ENCODE data around the gene TAS1R1. TPM values are rescaled to one million over a fixed set of nuclear protein-coding genes. Genes with fewer than 3 reads are reported as not detected.
A peak's percentile ranks its signal among the peaks of the same experiment; 100 is the strongest.

The TAS1R1 gene
- total RNA-seq, 2 experiments from 2014 or later: not detected

DNA sequence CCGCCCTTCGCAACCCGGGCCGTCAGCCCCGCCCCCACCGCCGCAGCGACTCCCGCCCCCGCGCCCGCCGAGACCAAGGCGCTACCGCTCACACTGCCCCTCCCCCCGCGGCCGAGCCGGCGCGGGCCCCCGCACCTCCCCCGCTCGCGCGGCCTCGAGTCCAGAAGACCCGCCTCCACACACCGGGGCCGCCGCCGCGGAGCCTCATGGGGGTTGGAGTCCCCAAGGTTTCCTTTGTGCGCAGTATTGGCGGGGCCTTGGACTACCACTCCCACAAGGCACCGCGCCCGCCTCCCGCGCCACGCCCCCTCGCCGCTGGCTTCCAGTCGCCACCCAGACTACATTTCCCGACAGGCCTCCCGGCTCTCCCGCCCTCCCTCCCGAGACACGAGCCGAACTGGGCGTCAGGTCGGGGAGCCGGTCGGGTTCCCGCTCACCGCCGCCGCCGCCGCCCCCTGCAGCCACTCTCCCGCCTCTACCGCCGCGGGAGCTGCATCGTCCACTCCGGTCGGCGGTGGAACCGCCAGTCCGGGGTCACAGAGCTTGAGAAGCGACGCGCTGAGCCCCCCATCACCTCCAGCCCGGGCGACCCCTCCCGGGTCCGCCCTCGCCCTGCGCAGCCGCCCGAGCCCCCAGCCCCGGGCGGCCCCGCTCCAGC is 58.4 kb downstream of the TAS1R1 start, which contains the start of gene PHF13:
Gene PHF13 (plus strand): TSS at position 371 of the 658 bp plus-strand sequence. CDS start 336 bp downstream, outside the sequence.
- H3K9me3 Mint-ChIP-seq: no peaks in the 10 kb centered on the region
- ChIA-PET POLR2A (interaction anchor here (0.6 kb wide), 1 partner anchor 147 kb away, joined by 3 read pairs; no protein-coding TSS in a partner anchor), CTCF (interaction anchor here (0.6 to 2.2 kb wide), 2 partner anchors 11 kb away, joined by 3 to 10 read pairs; partner anchors contain the start of genes KLHL21 and THAP3)
- H3K36me3 Mint-ChIP-seq (ENCODE audit: low read depth): peaks cover 9% of the 10 kb centered on the region
- DNase-seq: peak; percentile 99
- H3K4me1 Mint-ChIP-seq: peaks cover 26% of the 10 kb centered on the region
- peak within 1 kb of the TSS; percentile 92 for H3K4me3 Mint-ChIP-seq
- peaks cover 7% of the 10 kb centered on the region for H3K27me3 Mint-ChIP-seq
- H3K27ac Mint-ChIP-seq: peak within 1 kb of the TSS; percentile 90

DNA sequence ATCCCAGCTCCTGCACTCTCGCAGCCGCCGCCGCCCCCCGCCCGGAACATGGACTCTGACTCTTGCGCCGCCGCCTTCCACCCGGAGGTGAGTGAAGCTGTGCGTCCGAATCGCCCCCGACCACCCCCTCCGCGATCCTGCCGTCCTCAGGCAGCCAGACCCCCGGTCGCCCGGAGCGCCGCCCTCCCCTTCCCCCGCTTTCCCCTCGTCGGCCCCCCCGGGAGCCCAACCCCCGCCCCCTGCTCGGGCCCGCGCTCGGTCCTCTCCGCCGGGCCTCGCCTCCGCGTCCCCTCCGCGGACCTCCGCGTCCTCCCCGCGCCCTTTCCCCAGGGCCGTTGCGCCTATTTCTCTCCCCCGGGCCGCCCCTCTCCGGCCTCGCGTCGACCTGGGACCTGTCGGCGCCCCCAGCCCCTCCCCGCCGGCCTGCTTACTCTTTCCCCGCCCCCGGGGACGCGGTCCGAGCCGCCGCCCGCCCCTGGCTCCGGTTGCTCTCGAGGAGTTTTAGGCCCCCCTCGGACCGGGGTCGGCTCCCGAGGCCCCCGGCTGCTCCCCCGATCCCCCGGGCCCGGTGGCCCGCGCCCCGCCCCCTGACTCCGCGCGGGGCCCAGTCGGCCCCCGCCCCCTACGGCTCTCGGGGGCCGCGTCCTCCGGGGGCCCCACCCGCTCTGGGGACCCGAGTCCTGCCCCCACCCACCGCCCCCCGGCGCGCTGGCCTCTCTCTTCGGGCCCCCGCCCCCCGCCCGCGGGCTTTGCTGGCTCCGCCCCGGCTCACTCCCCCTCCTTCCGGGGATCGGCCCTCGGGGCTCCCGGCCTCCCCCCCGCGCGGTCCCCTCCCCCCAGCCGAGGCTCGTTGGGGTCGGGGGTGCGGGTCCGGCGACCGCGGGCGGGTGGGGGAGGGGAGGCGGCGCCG is 59.2 kb downstream of the TAS1R1 start:
- peak; percentile 57 for DNase-seq
- ChIA-PET CTCF (interaction anchor here (0.6 kb wide), 1 partner anchor 11 kb away, joined by 3 read pairs; the partner anchor contains the start of gene THAP3), POLR2A (no interaction called here)
- Mint-ChIP-seq H3K9me3 (no peaks in the 10 kb centered on the region), H3K36me3 (ENCODE audit: low read depth) (peaks cover 9% of the 10 kb centered on the region), H3K4me3 (peak overlapping the region; percentile 81), H3K27me3 (peaks cover 7% of the 10 kb centered on the region), H3K4me1 (peaks cover 26% of the 10 kb centered on the region), H3K27ac (peak overlapping the region; percentile 73)

DNA sequence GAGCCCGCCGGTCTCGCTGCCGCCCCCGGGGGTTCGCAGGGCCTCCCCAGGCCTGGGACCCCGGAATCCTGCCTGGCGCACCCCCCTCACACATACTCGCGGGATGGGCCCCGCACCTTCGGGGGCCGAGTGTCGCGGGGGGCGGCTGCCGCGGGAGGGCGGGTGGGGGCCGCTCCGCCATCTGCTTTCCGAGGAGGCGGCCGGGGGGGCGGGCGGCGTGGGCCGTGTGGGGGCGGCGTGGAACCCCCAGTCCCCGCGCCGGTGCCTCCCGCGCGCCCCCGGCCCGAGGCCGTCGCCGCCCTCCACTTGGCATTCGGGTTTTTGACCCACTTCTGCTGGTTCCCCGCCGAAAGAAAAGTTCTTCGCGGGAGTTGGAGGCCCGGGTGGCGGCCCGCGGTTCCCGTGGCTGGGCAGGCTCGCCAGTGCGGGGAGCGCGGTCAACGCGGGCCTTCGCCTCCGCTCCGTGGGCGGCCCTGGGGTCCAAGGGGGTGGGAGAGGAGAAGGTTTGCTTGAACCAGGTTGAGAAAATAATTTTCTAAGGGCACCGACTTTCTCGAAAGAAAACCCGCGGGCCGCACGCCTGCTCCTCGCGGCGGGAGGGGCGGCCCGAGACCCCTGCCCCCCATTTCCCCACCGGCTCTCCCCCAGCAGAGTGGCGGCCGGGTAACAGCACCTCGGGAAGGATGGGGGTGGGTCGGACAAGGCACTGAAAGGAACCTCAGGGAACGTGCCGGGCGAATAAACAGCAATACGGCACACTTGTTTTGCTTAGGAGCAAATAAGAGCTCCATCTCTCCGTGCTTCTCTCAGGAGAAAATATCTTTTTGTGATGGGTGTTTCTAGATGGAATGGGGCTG is 60.0 kb downstream of the TAS1R1 start:
- Mint-ChIP-seq H3K27ac (peak overlapping the region; percentile 77), H3K27me3 (peaks cover 7% of the 10 kb centered on the region), H3K4me3 (peak overlapping the region; percentile 73), H3K4me1 (peaks cover 22% of the 10 kb centered on the region), H3K36me3 (ENCODE audit: low read depth) (peaks cover 13% of the 10 kb centered on the region), H3K9me3 (no peaks in the 10 kb centered on the region)
- POLR2A ChIA-PET: interaction anchor here (0.6 kb wide), 1 partner anchor 9 kb away, joined by 4 read pairs; no protein-coding TSS in a partner anchor
- peak; percentile 13 for DNase-seq
- CTCF ChIA-PET: interaction anchor here (0.9 to 1.0 kb wide), 2 partner anchors 8 to 10 kb away, joined by 3 read pairs; no protein-coding TSS in a partner anchor

DNA sequence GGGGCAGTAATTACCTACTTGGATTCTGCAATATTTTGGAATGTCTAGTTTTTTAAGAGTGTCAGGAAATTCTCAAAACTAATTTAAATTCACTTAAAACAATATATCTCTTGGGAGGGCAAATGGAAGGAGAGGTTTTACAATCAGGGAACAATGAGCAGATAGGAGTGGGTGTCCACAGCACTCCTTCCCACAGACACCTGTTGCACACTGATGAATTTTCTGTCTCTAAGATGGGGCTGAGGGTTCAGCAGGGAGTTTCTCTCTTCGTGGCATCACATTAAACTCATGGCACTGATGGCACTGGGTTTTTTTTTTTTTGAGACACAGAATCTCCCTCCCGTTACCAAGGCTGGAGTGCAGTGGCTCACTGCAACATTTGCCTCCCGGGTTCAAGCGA is 63.9 kb downstream of the TAS1R1 start:
- ChIA-PET POLR2A (no interaction called here), CTCF (interaction anchor here (0.7 to 1.4 kb wide), 2 partner anchors 17 to 1225 kb away, joined by 3 to 4 read pairs; no protein-coding TSS in a partner anchor)
- peaks cover 11% of the 10 kb centered on the region for H3K4me1 Mint-ChIP-seq
- H3K27me3 Mint-ChIP-seq: peaks cover 2% of the 10 kb centered on the region
- no peaks in the 10 kb centered on the region for H3K9me3 Mint-ChIP-seq
- no peak overlapping the region for H3K27ac Mint-ChIP-seq
- DNase-seq: no peak
- peaks cover 24% of the 10 kb centered on the region for H3K36me3 Mint-ChIP-seq (ENCODE audit: low read depth)
- H3K4me3 Mint-ChIP-seq: no peak overlapping the region

DNA sequence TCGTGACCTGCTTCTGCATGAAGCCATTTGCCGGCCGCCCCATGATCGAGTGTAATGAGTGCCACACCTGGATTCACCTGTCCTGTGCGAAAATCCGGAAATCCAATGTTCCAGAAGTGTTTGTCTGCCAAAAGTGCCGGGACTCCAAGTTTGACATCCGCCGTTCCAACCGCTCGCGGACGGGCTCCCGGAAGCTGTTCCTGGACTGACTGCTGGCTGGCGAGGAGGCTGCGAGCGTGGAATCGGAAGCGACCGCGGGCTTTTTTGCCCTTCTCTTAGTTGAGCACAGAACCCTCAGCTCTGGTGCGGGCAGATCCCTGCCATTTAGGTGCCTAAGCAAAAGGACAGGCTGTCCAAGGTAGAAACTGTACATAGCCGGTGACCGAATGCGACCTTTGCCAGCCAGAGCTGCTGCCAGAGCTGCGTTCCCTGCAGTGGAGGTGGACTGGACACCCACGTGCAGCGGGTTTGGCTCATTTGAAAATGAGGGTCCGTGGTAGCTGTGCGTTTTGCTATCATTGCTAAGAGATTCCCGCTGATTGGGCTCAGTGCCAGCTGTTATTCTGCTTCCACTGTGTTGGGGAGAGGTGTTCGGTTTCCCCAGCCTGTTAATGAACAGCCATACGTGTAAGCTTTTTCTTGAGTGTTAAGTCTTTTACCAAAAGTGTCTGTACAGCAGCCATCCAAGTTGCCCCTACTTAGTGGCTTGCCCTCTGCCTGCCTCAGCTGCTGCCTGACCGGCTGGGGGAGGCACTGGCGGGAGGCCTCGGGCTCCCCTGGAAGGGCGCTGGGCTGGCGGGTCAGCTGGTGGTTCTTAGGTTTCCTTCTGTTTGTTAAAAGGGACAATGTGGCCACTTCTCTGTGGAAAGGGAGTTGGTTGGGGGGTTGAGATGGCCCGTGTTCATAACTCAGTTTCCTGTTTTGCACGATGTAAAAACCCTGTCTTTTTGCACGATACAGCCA is 66.6 kb downstream of the TAS1R1 start:
- H3K27me3 Mint-ChIP-seq: no peaks in the 10 kb centered on the region
- ChIA-PET POLR2A (no interaction called here), CTCF (interaction anchor here (1.0 to 1.7 kb wide), 2 partner anchors 20 to 67 kb away, joined by 3 to 6 read pairs; partner anchors contain the start of gene NOL9)
- H3K4me1 Mint-ChIP-seq: peaks cover 18% of the 10 kb centered on the region
- H3K27ac Mint-ChIP-seq: no peak overlapping the region
- no peak for DNase-seq
- peaks cover 24% of the 10 kb centered on the region for H3K36me3 Mint-ChIP-seq (ENCODE audit: low read depth)
- no peak overlapping the region for H3K4me3 Mint-ChIP-seq
- no peaks in the 10 kb centered on the region for H3K9me3 Mint-ChIP-seq

DNA sequence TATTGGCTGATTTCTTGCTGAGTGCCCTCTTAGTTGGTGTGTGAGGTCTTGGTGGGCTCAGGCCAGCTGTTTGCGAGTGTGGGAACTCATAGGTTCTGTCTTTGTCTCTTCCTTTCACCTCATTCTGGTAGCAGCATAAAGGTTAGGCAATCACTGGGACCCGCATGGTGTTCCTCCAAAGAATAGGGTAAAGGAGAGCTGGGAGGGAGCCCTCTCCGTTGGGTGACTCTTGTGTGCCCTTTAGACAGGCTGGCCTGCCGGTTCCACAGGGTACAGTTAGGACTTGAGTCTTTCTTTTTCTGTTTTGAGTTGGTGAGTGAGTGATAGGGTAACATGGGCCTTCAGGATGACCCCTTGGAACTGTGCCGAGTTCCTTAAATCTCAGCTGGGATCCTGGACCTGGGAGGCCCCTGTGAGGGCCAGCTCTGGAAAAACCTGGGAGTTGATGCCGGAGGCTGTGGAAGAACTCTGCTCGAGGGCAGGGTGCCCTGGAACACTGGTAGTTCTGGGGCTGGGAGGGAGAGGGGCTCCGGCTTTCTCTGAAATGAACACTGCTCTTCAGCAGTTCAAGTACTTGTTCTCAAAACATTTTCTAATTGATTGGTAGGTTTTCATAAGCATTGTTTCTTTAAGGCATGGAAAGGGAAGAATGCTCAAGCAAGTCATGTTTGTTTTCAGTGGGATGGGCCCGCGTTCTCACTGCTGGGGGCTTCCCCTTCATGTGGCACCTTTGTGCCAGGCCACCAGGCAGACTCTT is 67.5 kb downstream of the TAS1R1 start:
- no peaks in the 10 kb centered on the region for H3K27me3 Mint-ChIP-seq
- no peaks in the 10 kb centered on the region for H3K9me3 Mint-ChIP-seq
- no peak overlapping the region for H3K4me3 Mint-ChIP-seq
- POLR2A ChIA-PET: no interaction called here
- H3K27ac Mint-ChIP-seq: no peak overlapping the region
- CTCF ChIA-PET: interaction anchor here (0.5 to 1.7 kb wide), 3 partner anchors 21 to 145 kb away, joined by 3 to 6 read pairs (median 3); partner anchors contain the start of gene NOL9
- H3K36me3 Mint-ChIP-seq (ENCODE audit: low read depth): peaks cover 24% of the 10 kb centered on the region
- peaks cover 25% of the 10 kb centered on the region for H3K4me1 Mint-ChIP-seq
- DNase-seq: no peak

DNA sequence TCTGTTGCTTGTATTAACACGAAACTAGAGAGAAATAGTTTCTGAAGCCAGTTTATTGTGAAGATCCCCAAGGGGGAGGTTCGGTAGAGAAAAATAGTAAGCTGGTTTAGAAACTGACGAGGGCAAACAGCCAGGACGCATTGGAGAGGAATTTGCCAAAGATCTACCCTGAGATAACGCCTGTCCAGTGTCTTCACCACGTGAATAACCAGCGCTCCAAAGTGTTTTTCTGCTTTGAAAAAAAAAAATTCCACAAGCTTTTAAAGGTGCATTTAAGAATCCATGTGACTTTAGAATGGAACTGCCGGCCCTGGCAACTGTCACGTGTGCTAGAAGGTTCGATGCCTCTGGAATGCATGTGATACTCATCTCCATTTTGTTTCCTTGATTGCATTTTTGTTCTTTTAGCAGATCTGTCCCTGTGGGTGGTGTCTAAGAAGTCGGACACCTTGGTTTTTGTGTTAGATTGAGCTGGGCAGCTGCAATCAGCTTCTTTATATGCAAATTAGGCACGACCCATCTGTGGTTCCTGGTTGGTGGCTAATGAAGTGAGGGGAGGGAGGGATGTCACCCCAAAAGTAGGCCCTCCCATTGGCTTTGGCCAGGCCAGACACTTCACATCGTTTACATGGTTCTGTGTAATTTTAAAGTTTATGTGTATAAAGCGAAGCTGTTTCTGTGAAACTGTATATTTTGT is 68.3 kb downstream of the TAS1R1 start:
- H3K36me3 Mint-ChIP-seq (ENCODE audit: low read depth): peaks cover 28% of the 10 kb centered on the region
- H3K27me3 Mint-ChIP-seq: no peaks in the 10 kb centered on the region
- peaks cover 31% of the 10 kb centered on the region for H3K4me1 Mint-ChIP-seq
- no peak for DNase-seq
- H3K4me3 Mint-ChIP-seq: no peak overlapping the region
- no peak overlapping the region for H3K27ac Mint-ChIP-seq
- no peaks in the 10 kb centered on the region for H3K9me3 Mint-ChIP-seq
- CTCF ChIA-PET: interaction anchor here (0.5 to 1.0 kb wide), 4 partner anchors 12 to 146 kb away, joined by 3 read pairs; no protein-coding TSS in a partner anchor
- POLR2A ChIA-PET: interaction anchor here (0.6 kb wide), 1 partner anchor 9 kb away, joined by 3 read pairs; no protein-coding TSS in a partner anchor

DNA sequence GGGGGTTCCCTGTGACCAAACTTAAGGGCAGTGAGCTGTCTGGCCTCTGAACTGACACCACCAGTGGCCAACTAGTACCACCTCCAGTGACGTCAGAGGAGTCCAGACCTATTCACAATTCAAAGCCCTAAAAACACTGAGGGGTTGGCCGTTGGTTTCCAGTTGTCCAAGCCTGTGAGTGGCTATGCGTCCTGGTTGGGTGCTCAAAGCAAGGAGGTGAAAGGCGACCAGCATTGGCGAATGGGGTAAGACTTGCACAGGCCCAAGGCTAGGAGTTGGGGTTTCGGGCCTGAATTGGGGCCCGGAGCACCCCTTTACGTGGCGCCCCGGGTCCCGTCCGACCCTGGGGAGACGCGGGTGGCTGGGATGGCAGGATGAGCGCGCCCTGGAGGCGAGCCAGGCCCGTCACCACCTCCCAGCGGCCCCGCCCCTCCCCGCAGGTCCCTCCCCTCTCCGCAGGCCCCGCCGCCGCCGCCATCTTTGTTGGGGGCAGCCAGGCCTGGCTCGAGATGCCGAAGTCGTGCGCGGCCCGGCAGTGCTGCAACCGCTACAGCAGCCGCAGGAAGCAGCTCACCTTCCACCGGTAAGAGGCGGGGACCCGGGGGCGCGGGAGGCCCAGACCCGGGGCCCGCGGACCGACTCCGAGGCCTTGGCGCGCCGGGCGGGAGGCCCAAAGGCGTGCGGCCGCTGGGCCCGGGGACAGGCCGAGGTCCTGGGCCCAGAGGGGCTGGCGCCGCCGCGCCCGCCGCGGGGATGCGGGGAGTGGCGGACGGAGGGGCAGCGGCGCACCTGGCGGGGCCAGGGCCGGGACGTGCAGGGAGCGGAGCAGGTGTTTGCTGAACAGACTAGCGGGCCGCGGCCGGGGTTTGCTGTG is 69.8 kb downstream of the TAS1R1 start, which contains the start of gene THAP3:
Gene THAP3 (plus strand): TSS at position 159 of the 874 bp plus-strand sequence. CDS start 351 bp downstream, at position 510.
- Mint-ChIP-seq H3K4me1 (peaks cover 32% of the 10 kb centered on the region), H3K36me3 (ENCODE audit: low read depth) (peaks cover 34% of the 10 kb centered on the region), H3K27ac (peak within 1 kb of the TSS; percentile 87), H3K4me3 (peak within 1 kb of the TSS; percentile 90), H3K27me3 (no peaks in the 10 kb centered on the region), H3K9me3 (no peaks in the 10 kb centered on the region)
- ChIA-PET CTCF (interaction anchor here (1.5 kb wide), 1 partner anchor 11 kb away, joined by 3 read pairs; no protein-coding TSS in a partner anchor), POLR2A (interaction anchor here (0.6 to 0.7 kb wide), 2 partner anchors 10 to 76 kb away, joined by 4 to 5 read pairs; partner anchors contain the start of gene DNAJC11)
- peak; percentile 90 for DNase-seq

DNA sequence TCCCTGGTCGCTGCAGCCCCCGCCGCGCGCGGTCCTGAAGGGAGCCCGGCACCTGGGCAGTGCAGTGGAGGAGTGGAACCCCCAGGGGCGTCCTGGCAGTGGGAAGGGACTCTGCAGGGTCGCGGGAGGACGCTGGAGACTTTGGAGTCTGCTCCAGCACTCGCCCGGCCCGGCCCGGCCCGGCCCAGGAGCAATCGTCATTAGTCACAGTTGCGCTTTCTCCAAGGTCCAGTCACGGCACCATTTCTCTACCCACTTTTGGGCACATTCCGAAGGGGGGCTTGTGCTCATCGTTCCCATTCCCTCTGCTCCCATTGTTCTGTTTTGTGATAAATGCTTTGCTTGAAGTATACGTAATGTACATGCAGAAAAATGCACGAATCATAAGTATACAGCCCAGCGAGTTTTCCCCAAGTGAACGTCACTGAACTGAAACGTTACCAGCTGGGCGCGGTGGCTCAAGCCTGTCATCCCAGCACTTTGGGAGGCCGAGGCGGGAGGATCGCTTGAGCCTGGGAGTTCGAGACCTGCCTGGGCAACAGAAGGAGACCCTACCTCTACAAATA is 70.6 kb downstream of the TAS1R1 start:
- H3K4me1 Mint-ChIP-seq: peaks cover 32% of the 10 kb centered on the region
- DNase-seq: peak; percentile 21
- no peaks in the 10 kb centered on the region for H3K27me3 Mint-ChIP-seq
- POLR2A ChIA-PET: interaction anchor here (0.6 kb wide), 1 partner anchor 76 kb away, joined by 5 read pairs; the partner anchor contains the start of gene DNAJC11
- CTCF ChIA-PET: interaction anchor here (1.5 kb wide), 1 partner anchor 12 kb away, joined by 3 read pairs; no protein-coding TSS in a partner anchor
- H3K27ac Mint-ChIP-seq: peak overlapping the region; percentile 87
- no peaks in the 10 kb centered on the region for H3K9me3 Mint-ChIP-seq
- peaks cover 32% of the 10 kb centered on the region for H3K36me3 Mint-ChIP-seq (ENCODE audit: low read depth)
- peak overlapping the region; percentile 90 for H3K4me3 Mint-ChIP-seq
